HG02623 (cell line): ENCODE data around the gene POLD1.
"Not testable (repeated sequence)": the region's sequence is repeated elsewhere in the genome, so short reads cannot be mapped to it uniquely, and the experiment has no call there.

Experiments used
- ATAC-seq: cut with Tn5 transposase; IDR thresholded peaks from one replicate; pipeline ENCODE4 v1.9.1; 2021; ENCODE audit warnings: moderate library complexity; ENCODE audit not compliant: unreplicated experiment

Gene POLD1

DNA sequence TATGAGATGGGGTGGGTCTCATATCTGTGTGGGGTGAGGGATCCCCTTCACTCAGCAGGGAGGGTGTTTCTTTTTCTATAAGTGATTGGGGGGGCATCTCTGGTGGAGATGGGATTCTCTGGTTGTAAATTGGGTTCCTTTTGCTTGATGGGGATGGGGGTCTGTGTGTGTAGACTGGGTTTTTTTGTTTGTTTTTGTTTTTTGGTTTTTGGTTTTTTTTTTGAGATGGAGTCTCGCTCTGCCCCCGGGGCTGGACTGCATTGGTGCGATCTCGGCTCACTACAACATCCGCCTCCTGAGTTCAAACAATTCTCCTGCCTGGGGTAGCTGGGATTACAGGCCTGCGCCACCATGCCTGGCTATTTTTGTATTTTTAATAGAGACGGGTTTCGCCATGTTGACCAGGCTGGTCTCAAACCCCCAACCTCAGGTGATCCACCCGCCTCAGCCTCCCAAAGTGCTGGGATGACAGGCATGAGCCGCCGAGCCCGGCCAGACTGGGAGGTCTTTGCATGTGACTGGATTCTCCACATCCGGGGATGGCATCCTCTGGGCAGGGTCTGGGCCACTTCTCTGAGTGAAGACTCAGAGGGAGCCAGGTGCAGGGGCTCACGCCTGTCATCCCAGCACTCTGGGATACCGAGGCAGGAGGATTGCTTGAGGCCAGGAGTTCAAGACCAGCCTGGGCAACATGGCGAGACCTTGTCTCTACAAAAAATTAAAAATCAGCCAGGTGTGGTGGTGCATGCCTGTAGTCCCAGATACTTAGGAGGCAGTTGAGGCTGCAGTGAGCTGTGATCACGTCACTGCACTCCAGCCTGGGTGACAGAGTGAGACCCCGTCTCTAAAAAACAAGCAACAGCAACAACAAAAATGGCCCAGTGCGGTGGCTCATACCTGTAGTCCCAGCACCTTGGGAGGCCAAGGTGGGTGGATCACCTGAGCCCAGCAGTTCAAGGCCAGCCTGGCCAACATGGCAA lies 49.3 kb downstream of the POLD1 start:
- ATAC-seq, result no peak

DNA sequence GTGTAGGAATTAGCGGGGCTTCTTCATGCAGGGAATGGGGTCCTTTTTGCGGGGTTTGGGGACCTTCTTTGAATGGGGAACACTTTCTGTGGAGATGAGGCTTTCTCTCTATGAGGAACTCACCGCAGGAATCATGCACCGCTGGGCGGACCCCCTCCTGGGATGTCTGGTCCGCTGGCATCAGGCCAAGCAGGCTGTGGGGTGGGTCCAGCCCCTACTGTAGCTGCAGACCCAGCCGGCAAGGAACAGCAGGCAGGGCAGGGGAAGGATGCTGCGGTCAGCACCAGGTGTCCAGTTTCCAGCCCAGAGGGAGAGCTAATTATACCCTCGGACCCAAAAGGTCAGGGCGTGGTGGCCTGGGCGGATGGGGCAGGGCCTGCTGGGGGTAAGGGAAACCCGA lies 50.4 kb downstream of the POLD1 start:
- ATAC-seq, result no peak

DNA sequence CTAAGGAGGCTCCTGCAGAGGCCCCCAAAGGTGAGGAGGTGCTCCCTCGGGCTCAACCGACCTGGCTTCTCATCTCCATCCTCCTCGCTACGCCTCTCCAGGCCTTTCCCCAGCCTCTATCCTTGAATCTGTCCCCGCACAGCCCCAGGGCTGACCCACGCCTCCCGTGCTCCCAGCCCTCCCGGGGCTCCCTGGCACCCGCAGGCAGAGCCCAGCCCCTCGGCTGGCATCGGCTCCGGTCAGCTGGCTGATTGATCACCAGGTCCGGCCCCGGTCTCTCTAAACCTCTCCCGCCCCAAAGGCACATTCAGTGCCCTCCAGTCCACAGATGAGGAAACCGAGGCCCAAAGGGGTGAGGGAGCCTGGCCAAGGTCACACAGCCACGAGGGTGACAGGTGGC lies 51.1 kb downstream of the POLD1 start:
- no peak for ATAC-seq

DNA sequence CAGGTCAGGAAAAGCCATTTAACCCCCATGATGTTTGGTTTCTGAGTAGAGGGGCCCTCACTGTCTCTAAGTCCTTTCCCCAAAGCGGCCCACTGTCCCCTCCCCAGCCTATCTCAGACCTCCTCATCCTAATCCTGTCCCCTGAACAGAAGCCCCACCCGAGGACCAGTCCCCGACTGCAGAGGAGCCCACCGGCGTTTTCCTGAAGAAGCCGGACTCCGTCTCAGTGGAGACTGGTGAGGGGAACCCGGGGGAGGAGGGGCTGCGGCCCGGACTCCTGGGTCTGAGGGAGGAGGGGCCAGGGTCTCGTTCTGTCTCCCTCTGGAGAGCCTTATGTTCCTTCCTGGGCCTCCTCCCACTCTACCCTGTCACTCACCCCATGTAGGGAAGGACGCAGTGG lies 51.5 kb downstream of the POLD1 start:
- no peak for ATAC-seq

DNA sequence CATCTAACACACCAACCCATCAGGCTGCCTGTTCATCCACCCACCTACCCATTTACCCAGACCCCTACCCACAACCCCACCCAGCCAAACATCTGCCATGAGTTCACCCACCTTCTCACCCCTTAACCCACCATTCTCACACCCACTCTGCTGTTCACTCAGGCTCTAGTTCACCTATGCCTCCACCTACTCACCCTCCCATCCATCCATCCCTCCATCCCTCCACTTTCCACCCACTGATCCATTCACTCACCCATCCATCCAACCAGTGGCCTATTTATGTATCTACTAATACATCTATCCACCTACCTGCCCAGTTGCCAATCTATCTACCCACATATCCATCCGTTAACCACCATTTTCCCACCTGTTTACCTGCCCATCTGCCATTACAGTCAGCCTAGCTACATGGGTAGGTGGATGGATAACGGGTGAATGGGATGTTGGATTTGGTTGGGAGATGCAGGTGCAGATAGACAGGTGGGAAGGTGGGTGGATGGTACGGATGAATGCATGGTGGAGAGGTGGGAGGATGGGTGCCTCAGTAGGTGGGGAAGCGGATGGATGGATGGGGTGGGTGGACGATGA lies 53.8 kb downstream of the POLD1 start:
- ATAC-seq, result no peak

DNA sequence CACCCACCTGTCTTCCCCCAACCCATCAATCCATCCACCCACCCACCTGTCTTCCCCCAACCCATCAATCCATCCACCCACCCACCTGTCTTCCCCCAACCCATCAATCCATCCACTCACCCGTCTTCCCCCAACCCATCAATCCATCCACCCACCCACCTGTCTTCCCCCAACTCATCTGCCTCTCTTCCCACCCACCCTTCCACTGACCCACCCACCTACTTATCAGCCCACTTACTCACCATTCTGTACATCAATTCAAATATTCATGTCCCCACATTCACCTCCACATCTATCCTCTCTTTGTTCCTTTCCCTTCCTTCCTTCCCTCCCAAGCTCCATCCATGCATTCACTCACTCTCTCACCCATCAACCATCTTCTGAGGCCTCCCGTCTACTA lies 55.0 kb downstream of the POLD1 start:
- not testable (repeated sequence) for ATAC-seq

- no peak for ATAC-seq
These were observed 59.9 kb downstream of the POLD1 start for GRCh38 chr19:50444059-50444458.

GRCh38 chr19:50447053-50447452 lies 62.9 kb downstream of the POLD1 start:
- no peak for ATAC-seq

- ATAC-seq, result no peak
These were observed 63.6 kb downstream of the POLD1 start for GRCh38 chr19:50447750-50448149.

DNA sequence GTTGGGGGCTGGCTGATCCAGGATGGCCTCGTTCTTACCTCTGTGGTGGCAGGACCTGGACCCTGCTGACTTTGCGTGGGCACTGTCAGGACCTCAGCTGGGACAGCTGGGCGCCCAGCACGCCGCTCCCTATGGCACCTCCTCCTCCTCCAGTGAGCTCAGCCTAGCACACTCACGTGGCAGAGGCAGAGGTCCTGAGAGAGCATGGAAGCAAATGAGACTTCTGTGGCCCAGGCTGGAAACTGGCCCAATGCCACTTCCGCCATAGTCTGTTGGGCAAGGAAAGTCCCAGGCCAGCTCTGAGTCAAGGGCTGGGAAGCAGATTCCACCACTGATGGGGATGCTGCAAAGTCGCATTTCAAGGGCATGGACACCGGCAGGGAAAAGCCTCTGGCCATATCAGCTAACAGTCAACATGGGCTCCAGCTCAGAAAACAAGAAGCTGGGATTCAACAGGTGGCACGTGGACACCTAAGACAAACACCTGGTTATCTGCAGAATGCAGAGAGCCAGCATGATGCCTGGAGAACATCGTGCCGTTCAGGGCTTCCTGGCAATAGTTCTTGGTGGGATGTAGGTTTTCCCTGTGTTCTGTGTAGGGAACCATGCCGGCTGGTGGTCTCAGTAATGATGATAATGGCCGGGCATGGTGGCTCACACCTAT lies 65.2 kb downstream of the POLD1 start:
- no peak for ATAC-seq

- no peak for ATAC-seq
These were observed 66.4 kb downstream of the POLD1 start for GRCh38 chr19:50450369-50451222.

DNA sequence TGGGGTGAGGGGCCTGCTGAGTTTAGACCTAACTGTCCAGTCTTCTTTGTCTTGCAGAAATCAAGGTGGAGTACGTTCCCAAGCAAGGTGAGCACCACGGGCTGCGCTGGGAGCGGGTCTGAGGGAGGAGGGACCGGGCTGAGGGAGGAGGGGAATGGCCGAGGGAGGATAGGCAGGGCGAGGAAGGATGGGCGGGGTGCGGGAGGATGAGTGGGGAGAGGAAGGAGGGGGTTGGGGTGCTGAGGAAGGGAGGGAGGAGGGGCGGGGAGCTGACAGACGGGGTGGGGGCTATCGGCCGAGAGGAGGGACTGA lies 67.0 kb downstream of the POLD1 start:
- ATAC-seq, result no peak

GRCh38 chr19:50453243-50453642 lies 69.1 kb downstream of the POLD1 start:
- no peak for ATAC-seq

DNA sequence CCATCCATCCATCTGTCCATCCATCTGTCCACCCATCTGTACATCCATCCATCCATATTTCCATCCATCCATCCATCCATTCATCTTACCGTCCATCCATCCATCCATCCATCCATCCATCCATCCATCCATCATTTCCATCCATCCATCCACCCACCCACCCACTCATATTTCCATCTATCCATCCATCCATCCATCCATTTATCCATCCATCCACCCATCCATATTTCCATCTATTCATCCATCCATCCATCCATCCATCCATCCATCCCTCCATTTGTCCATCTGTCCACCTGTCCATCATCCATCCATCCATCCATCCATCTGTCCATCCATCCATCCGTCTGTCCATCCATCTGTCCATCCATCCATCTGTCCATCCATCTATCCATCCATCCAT lies 71.8 kb downstream of the POLD1 start:
- ATAC-seq, result no peak

- ATAC-seq, result no peak
These were observed 73.2 kb downstream of the POLD1 start for GRCh38 chr19:50457300-50457699.

DNA sequence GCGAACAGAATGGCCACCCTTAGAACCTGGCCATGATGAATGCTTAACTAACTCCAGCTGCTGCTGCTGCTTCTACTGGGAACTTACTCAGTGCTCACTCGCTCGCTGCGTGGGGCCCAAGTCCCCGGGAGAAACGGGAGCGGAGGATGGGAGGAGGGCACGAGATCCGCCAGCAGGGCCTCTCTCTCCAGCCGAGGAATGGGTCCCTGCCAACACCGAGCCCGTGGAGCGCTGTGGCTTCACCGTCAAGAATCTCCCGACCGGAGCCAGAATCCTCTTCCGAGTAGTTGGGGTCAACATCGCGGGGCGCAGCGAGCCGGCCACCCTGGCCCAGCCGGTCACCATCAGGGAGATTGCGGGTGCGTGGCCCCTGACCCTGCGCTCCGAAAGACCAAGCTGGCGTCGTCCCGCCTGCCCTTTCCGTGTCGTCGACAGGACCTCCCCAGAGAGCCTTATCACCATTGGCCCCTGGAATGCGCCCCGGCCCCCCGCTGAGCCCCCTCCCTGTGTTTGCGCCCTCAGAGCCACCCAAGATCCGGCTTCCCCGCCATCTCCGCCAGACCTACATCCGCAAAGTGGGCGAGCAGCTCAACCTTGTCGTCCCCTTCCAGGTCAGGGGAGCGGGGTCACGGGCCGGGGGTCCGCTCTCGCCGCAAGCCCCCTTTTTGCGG lies 74.4 kb downstream of the POLD1 start:
- ATAC-seq, result no peak

- ATAC-seq, result no peak
These were observed 74.9 kb downstream of the POLD1 start for GRCh38 chr19:50459067-50459456.

DNA sequence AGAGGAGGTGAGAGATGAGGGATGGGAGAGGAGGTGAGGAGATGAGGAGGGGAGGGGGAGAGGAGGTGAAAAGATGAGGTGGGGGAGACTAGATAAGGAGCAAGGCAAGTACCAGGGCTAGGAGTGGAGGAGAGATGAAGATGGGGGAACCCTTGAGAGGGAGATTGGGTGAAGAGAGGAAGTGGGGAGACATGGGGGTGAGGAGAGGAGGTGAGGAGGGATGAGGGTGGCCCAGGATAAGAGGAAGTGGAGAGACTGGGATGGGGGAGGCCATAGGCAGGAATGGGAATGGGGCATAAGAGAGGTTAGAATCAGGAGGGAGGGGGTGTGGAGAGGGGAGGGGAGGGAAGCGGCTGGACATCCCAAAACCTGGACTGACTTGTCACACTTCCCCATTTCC lies 75.5 kb downstream of the POLD1 start:
- ATAC-seq, result no peak

DNA sequence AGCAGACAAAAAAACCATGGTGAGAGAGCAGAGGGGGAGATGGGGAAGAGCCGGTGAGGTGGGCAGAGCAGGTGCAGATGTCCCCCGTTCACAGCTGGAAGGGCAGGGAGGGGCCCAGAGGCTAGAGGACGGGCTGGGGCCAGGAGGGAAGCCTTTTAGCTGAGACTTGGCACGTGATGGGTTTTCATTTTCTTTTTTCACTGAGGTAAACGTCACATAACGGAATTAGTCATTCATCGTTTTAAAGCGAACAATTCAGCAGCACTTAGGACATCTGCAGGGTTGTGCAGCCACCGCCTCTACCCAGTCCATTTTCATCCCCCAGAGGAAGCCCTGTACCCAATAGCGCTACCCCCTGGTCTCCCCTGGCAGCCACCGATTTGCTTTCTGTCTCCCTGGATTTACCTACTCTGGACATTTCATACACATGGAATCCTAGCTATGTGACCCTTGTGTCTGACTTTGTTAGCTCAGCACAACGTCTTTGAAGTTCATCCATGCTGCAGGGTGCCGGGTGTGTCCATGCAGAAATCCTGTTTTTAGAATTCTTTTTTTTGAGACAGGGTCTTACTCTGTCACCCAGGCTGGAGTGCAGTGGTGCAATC lies 76.1 kb downstream of the POLD1 start:
- no peak for ATAC-seq
